Measurements from ENCODE around the gene PRELID2. TPM values are rescaled to one million over a fixed set of nuclear protein-coding genes. Genes with fewer than 3 reads are reported as not detected.

Gene PRELID2
- polyA plus RNA-seq, 1 of the 3 experiments (the other 2 are of a cell fraction), result 5.3 TPM

DNA sequence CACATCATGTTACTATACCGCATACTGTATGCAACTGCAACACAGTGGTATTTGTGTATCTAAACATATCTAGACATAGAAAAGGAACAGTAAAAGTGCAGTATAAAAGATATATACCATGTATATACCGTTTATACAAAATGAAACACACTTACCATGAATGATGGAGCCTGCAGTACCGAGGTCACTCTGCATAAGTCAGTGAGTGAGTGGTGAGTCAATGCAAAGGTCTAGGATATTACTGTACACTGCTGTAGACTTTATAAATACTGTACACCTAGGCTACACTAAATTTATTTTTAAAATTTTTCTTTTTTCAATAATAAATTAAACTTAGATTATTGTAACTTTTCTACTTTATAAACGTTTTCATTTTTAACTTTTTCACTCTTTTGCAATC, 29.3 kb downstream of the PRELID2 start:
- ChIA-PET CTCF (interaction anchor here (1.1 kb wide), 1 partner anchor 9 kb away, joined by 3 read pairs; no protein-coding TSS in a partner anchor), POLR2A (no interaction called here)
- Histone ChIP-seq H3K9ac (no peak overlapping the region), H2AFZ (ENCODE audit: low read depth) (no peak overlapping the region), H3K9me2 (no peaks in the 10 kb centered on the region; the same call in 1 of the 2 replicates), H3K36me3 (replicated peaks in 1 of 2; ENCODE audit: control insufficient read depth in 1 of 2, insufficient read depth in 2 of 2, low read length in 1 of 2) (peaks cover 2 to 3% of the 10 kb centered on the region in 2 experiments), H3K9me3 (no peaks in the 10 kb centered on the region), H3K27me3 (ENCODE audit: insufficient read depth) (no peaks in the 10 kb centered on the region), H3K4me1 (ENCODE audit: control insufficient read depth in 1 of 2, insufficient read depth in 2 of 2, low read depth in 1 of 2, low read length in 1 of 2) (no peaks in the 10 kb centered on the region), H3K4me2 (no peak overlapping the region), H3F3A (replicated peaks; ENCODE audit: insufficient read depth) (no peaks in the 10 kb centered on the region), H3K79me2 (ENCODE audit: insufficient read depth) (no peaks in the 10 kb centered on the region), H4K20me1 (ENCODE audit: insufficient read depth) (no peaks in the 10 kb centered on the region), H3K4me3 (ENCODE audit: low read depth in 2 of 2, low read length in 1 of 2) (no peak overlapping the region), H3K27ac (ENCODE audit: low read depth in 2 of 2, low read length in 1 of 2) (no peak overlapping the region)
- no peak for DNase-seq
- TF ChIP-seq FOSL2 (IDR thresholded peaks at IDR 0.05; ENCODE audit: borderline replicate concordance, low read depth) (no peak), RCOR1 (IDR thresholded peaks at IDR 0.05; ENCODE audit: low read length) (no peak), EP300 (IDR thresholded peaks at IDR 0.05; ENCODE audit: borderline replicate concordance in 1 of 2, low read depth in 1 of 2, low read length in 1 of 2) (no peak), JUND (IDR thresholded peaks at IDR 0.05) (no peak), RAD21 (IDR thresholded peaks at IDR 0.05; ENCODE audit: low read length) (no peak), GABPA (IDR thresholded peaks at IDR 0.05; ENCODE audit: low read depth) (no peak), EZH2phosphoT487 (IDR thresholded peaks at IDR 0.05; ENCODE audit: borderline replicate concordance, low read depth) (no peak), FOXJ3 (CRISPR knock-in tag; IDR thresholded peaks at IDR 0.05) (no peak), NFIC (IDR thresholded peaks at IDR 0.05; ENCODE audit: borderline replicate concordance) (no peak), GATA2 (CRISPR knock-in tag; IDR thresholded peaks at IDR 0.05) (no peak), POLR2AphosphoS5 (IDR thresholded peaks at IDR 0.05; ENCODE audit: low read depth, low read length) (no peak)
- TF ChIP-seq, protein P1, sequence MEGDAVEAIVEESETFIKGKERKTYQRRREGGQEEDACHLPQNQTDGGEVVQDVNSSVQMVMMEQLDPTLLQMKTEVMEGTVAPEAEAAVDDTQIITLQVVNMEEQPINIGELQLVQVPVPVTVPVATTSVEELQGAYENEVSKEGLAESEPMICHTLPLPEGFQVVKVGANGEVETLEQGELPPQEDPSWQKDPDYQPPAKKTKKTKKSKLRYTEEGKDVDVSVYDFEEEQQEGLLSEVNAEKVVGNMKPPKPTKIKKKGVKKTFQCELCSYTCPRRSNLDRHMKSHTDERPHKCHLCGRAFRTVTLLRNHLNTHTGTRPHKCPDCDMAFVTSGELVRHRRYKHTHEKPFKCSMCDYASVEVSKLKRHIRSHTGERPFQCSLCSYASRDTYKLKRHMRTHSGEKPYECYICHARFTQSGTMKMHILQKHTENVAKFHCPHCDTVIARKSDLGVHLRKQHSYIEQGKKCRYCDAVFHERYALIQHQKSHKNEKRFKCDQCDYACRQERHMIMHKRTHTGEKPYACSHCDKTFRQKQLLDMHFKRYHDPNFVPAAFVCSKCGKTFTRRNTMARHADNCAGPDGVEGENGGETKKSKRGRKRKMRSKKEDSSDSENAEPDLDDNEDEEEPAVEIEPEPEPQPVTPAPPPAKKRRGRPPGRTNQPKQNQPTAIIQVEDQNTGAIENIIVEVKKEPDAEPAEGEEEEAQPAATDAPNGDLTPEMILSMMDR (IDR thresholded peaks at IDR 0.05), result no peak
- TF ChIP-seq, protein P2, sequence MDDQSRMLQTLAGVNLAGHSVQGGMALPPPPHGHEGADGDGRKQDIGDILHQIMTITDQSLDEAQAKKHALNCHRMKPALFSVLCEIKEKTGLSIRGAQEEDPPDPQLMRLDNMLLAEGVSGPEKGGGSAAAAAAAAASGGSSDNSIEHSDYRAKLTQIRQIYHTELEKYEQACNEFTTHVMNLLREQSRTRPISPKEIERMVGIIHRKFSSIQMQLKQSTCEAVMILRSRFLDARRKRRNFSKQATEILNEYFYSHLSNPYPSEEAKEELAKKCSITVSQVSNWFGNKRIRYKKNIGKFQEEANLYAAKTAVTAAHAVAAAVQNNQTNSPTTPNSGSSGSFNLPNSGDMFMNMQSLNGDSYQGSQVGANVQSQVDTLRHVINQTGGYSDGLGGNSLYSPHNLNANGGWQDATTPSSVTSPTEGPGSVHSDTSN (IDR thresholded peaks at IDR 0.05), result no peak
- WGBS (ENCODE audit: low lambda C conversion rate), result 70% methylated on average over 4 of the region's 4 CpGs

DNA sequence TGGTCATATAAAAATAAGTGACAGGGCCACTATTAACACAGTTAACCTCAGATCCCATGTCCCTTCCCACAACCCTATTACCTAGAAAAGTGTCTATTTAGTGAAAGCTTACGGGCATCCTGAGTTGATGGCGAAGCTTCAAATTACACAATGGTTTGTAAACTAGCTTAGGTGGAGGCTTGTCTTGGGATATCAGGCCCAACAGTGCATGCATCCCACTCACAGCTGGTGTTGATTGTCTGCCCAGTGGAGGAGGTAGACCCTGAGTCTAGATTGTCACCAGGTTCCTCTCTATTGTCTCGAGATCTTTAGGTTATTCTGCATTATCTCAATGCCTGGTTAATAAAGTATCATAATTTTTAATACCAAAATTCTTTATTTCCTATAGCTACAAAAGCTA, 30.4 kb downstream of the PRELID2 start:
- H3K4me1 ChIP-seq (ENCODE audit: control insufficient read depth in 1 of 2, insufficient read depth in 2 of 2, low read depth in 1 of 2, low read length in 1 of 2), result no peaks in the 10 kb centered on the region
- H3K4me2 ChIP-seq, result no peak overlapping the region
- H3K4me3 ChIP-seq (ENCODE audit: low read depth in 2 of 2, low read length in 1 of 2), result no peak overlapping the region
- H3K9me3 ChIP-seq, result no peaks in the 10 kb centered on the region
- H3K9me2 ChIP-seq, result no peaks in the 10 kb centered on the region; the same call in 1 of the 2 replicates
- H3K79me2 ChIP-seq (ENCODE audit: insufficient read depth), result no peaks in the 10 kb centered on the region
- WGBS (ENCODE audit: low lambda C conversion rate), result 96% methylated on average over 3 of the region's 3 CpGs
- H4K20me1 ChIP-seq (ENCODE audit: insufficient read depth), result no peaks in the 10 kb centered on the region
- peaks cover 2 to 3% of the 10 kb centered on the region in 2 experiments for H3K36me3 ChIP-seq (replicated peaks in 1 of 2; ENCODE audit: control insufficient read depth in 1 of 2, insufficient read depth in 2 of 2, low read length in 1 of 2)
- ChIA-PET POLR2A (no interaction called here), CTCF (interaction anchor here (0.8 kb wide), 1 partner anchor 21 kb away, joined by 3 read pairs; no protein-coding TSS in a partner anchor)
- H3F3A ChIP-seq (replicated peaks; ENCODE audit: insufficient read depth), result no peaks in the 10 kb centered on the region
- no peak overlapping the region for H3K9ac ChIP-seq
- no peaks in the 10 kb centered on the region for H3K27me3 ChIP-seq (ENCODE audit: insufficient read depth)
- no peak overlapping the region for H2AFZ ChIP-seq (ENCODE audit: low read depth)
- no peak for DNase-seq
- H3K27ac ChIP-seq (ENCODE audit: low read depth in 2 of 2, low read length in 1 of 2), result no peak overlapping the region
- TF ChIP-seq, protein P3, sequence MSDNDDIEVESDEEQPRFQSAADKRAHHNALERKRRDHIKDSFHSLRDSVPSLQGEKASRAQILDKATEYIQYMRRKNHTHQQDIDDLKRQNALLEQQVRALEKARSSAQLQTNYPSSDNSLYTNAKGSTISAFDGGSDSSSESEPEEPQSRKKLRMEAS (IDR thresholded peaks at IDR 0.05; ENCODE audit: low read depth), result no peak
- no peak for TF ChIP-seq EP300 (IDR thresholded peaks at IDR 0.05; ENCODE audit: borderline replicate concordance in 1 of 2, low read depth in 1 of 2, low read length in 1 of 2)
- no peak for TF ChIP-seq RFX5 (IDR thresholded peaks at IDR 0.05; ENCODE audit: low read length)
- no peak for TF ChIP-seq TEAD4 (IDR thresholded peaks at IDR 0.05; ENCODE audit: borderline replicate concordance, insufficient read depth)
- TF ChIP-seq FOXJ3 (CRISPR knock-in tag; IDR thresholded peaks at IDR 0.05), result no peak
- TF ChIP-seq NFIC (IDR thresholded peaks at IDR 0.05; ENCODE audit: borderline replicate concordance), result no peak
- TF ChIP-seq, protein P4, sequence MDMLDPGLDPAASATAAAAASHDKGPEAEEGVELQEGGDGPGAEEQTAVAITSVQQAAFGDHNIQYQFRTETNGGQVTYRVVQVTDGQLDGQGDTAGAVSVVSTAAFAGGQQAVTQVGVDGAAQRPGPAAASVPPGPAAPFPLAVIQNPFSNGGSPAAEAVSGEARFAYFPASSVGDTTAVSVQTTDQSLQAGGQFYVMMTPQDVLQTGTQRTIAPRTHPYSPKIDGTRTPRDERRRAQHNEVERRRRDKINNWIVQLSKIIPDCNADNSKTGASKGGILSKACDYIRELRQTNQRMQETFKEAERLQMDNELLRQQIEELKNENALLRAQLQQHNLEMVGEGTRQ (IDR thresholded peaks at IDR 0.05; ENCODE audit: borderline replicate concordance, low read depth, low read length), result no peak
- TF ChIP-seq, protein P1 (IDR thresholded peaks at IDR 0.05), result no peak
- no peak for TF ChIP-seq TCF12 (IDR thresholded peaks at IDR 0.05)

Data from SK-N-SH (cell line).